Measurements from ENCODE around the gene IFT80.

DNA sequence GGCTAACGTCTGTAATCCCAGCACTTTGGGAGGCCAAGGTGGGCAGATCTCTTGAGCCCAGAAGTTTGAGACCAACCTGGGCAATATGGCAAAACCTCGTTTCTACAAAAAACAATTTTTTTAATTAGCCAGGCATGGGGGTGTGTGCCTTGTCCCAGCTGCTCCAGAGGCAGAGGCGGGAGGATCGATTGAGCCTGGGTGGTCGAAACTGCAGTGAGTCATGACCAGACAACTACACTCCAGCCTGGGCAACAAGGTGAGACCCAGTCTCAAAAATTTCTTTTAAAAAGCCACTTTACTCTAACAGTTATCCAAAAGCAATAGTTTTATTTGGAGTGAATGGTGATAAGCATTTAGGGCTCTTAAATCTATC lies 38.0 kb upstream of the IFT80 start:
- no peak for TF ChIP-seq POLR2A (IDR thresholded peaks at IDR 0.05)
- TF ChIP-seq, protein P1, sequence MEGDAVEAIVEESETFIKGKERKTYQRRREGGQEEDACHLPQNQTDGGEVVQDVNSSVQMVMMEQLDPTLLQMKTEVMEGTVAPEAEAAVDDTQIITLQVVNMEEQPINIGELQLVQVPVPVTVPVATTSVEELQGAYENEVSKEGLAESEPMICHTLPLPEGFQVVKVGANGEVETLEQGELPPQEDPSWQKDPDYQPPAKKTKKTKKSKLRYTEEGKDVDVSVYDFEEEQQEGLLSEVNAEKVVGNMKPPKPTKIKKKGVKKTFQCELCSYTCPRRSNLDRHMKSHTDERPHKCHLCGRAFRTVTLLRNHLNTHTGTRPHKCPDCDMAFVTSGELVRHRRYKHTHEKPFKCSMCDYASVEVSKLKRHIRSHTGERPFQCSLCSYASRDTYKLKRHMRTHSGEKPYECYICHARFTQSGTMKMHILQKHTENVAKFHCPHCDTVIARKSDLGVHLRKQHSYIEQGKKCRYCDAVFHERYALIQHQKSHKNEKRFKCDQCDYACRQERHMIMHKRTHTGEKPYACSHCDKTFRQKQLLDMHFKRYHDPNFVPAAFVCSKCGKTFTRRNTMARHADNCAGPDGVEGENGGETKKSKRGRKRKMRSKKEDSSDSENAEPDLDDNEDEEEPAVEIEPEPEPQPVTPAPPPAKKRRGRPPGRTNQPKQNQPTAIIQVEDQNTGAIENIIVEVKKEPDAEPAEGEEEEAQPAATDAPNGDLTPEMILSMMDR (IDR thresholded peaks at IDR 0.05), result no peak
- TF ChIP-seq POLR2AphosphoS5 (IDR thresholded peaks at IDR 0.05), result no peak
